Breast epithelium (tissue), 3 donors: Measurements from ENCODE around the gene C19orf25.

ENCODE experiments used
- CTCF ChIP-seq, 3 donors: fragments of 450-650 bp; IDR thresholded peaks; one replicate each; pipeline ENCODE4 v1.5.1; 2016 to 2017; ENCODE audit warnings: antibody characterized with exemption in 3 of 3, mild to moderate bottlenecking in 3 of 3, moderate library complexity in 3 of 3
- POLR2A ChIP-seq: fragments of 450-650 bp; IDR thresholded peaks from one replicate; pipeline ENCODE4 v1.6.1; 2016; ENCODE audit warnings: antibody characterized with exemption, mild to moderate bottlenecking, moderate library complexity
- POLR2AphosphoS5 ChIP-seq, 3 donors: sonication (generic); formaldehyde crosslinking; IDR thresholded peaks; one replicate each; pipeline ENCODE4 v1.6.1; 2017; ENCODE audit warnings: antibody characterized with exemption in 3 of 3

GRCh38 chr19:1468274-1468820 is 10.7 kb downstream of the C19orf25 start:
- no peak for TF ChIP-seq POLR2A
- TF ChIP-seq CTCF (IDR thresholded peaks at IDR 0.05) = no peak
- TF ChIP-seq POLR2AphosphoS5 (IDR thresholded peaks at IDR 0.05) = no peak
